ENCODE measurements around the gene AAGAB. TPM values are rescaled to one million over a fixed set of nuclear protein-coding genes. Genes with fewer than 3 reads are reported as not detected.

AAGAB gene
- total and polyA plus RNA-seq, 2 donors (not counting 1 experiment from before 2014, with no cell fraction given): 9.4 to 25.0 TPM

GRCh38 chr15:67244971-67245478, 9.4 kb downstream of the AAGAB start:
- Histone ChIP-seq H3K4me2 (replicated peaks; ENCODE audit: low read depth, low read length, poor library complexity, severe bottlenecking) (no peak overlapping the region), H2AFZ (ENCODE audit: insufficient read depth, low read depth, low read length, poor library complexity, severe bottlenecking) (no peak overlapping the region), H3K27me3 (replicated peaks in 1 of 4; ENCODE audit: control extremely low read depth in 1 of 4, control insufficient read depth in 3 of 4, insufficient read depth in 4 of 4, low read length in 3 of 4) (no peaks in the 10 kb centered on the region), H3K4me1 (ENCODE audit: control insufficient read depth in 2 of 2, insufficient read depth in 2 of 2, low read length in 2 of 2) (peaks cover 23 to 25% of the 10 kb centered on the region in 2 donors), H3K9me3 (ENCODE audit: control extremely low read depth in 1 of 3, control insufficient read depth in 2 of 3, insufficient read depth in 1 of 3, low read length in 2 of 3) (peaks cover 0 to 6% (median 1%) of the 10 kb centered on the region in 3 donors), H3K4me3 (ENCODE audit: control extremely low read depth in 1 of 5, extremely low read depth in 1 of 5, insufficient read depth in 1 of 5, low read depth in 2 of 5, low read length in 4 of 5) (no peak overlapping the region), H3K36me3 (replicated peaks in 1 of 2; ENCODE audit: control extremely low read depth in 1 of 2, control insufficient read depth in 1 of 2, extremely low read depth in 1 of 2, insufficient read depth in 2 of 2, low read length in 1 of 2) (peaks cover 0 to 3% of the 10 kb centered on the region in 2 experiments), H3K27ac (ENCODE audit: low read length in 2 of 2) (no peak overlapping the region), H4K20me1 (ENCODE audit: control insufficient read depth, insufficient read depth, low read length, poor library complexity, severe bottlenecking) (peaks cover 5% of the 10 kb centered on the region), H3K9ac (ENCODE audit: low read length) (no peak overlapping the region), H3K79me2 (ENCODE audit: control insufficient read depth, insufficient read depth, low read length) (peaks cover 59% of the 10 kb centered on the region)
- intact Hi-C loops (cut with micrococcal nuclease): no loop called here
- no CpG with 5 or more reads among the region's 3 CpGs for WGBS (ENCODE audit: insufficient coverage)
- peaks cover 2% of the 10 kb centered on the region for H3K9me3 Mint-ChIP-seq (ENCODE audit: insufficient read depth)
- TF ChIP-seq CTCF (IDR thresholded peaks at IDR 0.05): no peak
- no peak for TF ChIP-seq EZH2 (IDR thresholded peaks at IDR 0.05; ENCODE audit: borderline replicate concordance, insufficient read depth, low read depth, low read length, poor library complexity, severe bottlenecking)
- H3K4me3 Mint-ChIP-seq: no peak overlapping the region
- DNase-seq (no peak), ATAC-seq (ENCODE audit: low read depth) (no peak)
- ChIA-PET CTCF (interaction anchor here (1.2 kb wide), 1 partner anchor 98 kb away, joined by 3 read pairs; no protein-coding TSS in a partner anchor), POLR2A (no interaction called here)
- H3K27ac Mint-ChIP-seq: no peak overlapping the region
- no peaks in the 10 kb centered on the region for H3K27me3 Mint-ChIP-seq
- H3K4me1 Mint-ChIP-seq: peaks cover 41% of the 10 kb centered on the region

- no peaks in the 10 kb centered on the region for H3K27me3 Mint-ChIP-seq
- intact Hi-C loops (cut with micrococcal nuclease): no loop called here
- CTCF ChIA-PET: no interaction called here
- H3K27me3 ChIP-seq (replicated peaks in 1 of 4; ENCODE audit: control extremely low read depth in 1 of 4, control insufficient read depth in 3 of 4, insufficient read depth in 4 of 4, low read length in 3 of 4): no peaks in the 10 kb centered on the region
- peaks cover 24 to 28% of the 10 kb centered on the region in 2 donors for H3K4me1 ChIP-seq (ENCODE audit: control insufficient read depth in 2 of 2, insufficient read depth in 2 of 2, low read length in 2 of 2)
- peaks cover 0 to 3% of the 10 kb centered on the region in 2 experiments for H3K36me3 ChIP-seq (replicated peaks in 1 of 2; ENCODE audit: control extremely low read depth in 1 of 2, control insufficient read depth in 1 of 2, extremely low read depth in 1 of 2, insufficient read depth in 2 of 2, low read length in 1 of 2)
- no peak overlapping the region for H3K27ac Mint-ChIP-seq
- H3K4me1 Mint-ChIP-seq: peaks cover 43% of the 10 kb centered on the region
- WGBS (ENCODE audit: insufficient coverage): no CpG with 5 or more reads among the region's 3 CpGs
- H3K9me3 Mint-ChIP-seq (ENCODE audit: insufficient read depth): peaks cover 2% of the 10 kb centered on the region
- TF ChIP-seq CTCF (IDR thresholded peaks at IDR 0.05): no peak
- H3K4me3 Mint-ChIP-seq: peak overlapping the region; percentile 34
- no peak overlapping the region for H2AFZ ChIP-seq (ENCODE audit: insufficient read depth, low read depth, low read length, poor library complexity, severe bottlenecking)
- H3K4me3 ChIP-seq (ENCODE audit: control extremely low read depth in 1 of 5, extremely low read depth in 1 of 5, insufficient read depth in 1 of 5, low read depth in 2 of 5, low read length in 4 of 5): no peak overlapping the region
- ATAC-seq (ENCODE audit: low read depth) (no peak), DNase-seq (no peak)
- peaks cover 0 to 6% (median 1%) of the 10 kb centered on the region in 3 donors for H3K9me3 ChIP-seq (ENCODE audit: control extremely low read depth in 1 of 3, control insufficient read depth in 2 of 3, insufficient read depth in 1 of 3, low read length in 2 of 3)
- H3K79me2 ChIP-seq (ENCODE audit: control insufficient read depth, insufficient read depth, low read length): peaks cover 59% of the 10 kb centered on the region
- POLR2A ChIA-PET: no interaction called here
- no peak overlapping the region for H3K9ac ChIP-seq (ENCODE audit: low read length)
- H4K20me1 ChIP-seq (ENCODE audit: control insufficient read depth, insufficient read depth, low read length, poor library complexity, severe bottlenecking): no peaks in the 10 kb centered on the region
- no peak overlapping the region for H3K4me2 ChIP-seq (replicated peaks; ENCODE audit: low read depth, low read length, poor library complexity, severe bottlenecking)
- no peak overlapping the region for H3K27ac ChIP-seq (ENCODE audit: low read length in 2 of 2)
Observed at GRCh38 chr15:67242708-67243111, 11.8 kb downstream of the AAGAB start.

All from B cell (primary cell).